Keratinocyte (primary cell): Measurements from ENCODE around the gene OXCT1. TPM values are rescaled to one million over a fixed set of nuclear protein-coding genes. Genes with fewer than 3 reads are reported as not detected.

Experiments
- DNase-seq: peaks from one replicate; pipeline ENCODE4 v3.0.0-alpha.2; 2011; ENCODE audit warnings: low read depth, missing footprints, low spot score
- FAIRE-seq: peaks from 2 replicates; lab custom pipeline; 2011; peaks lifted over from hg19 to GRCh38; lab: Jason Lieb, UNC
- H2AFZ ChIP-seq: 2 replicates; pipeline ENCODE4 v1.6.0; 2012; ENCODE audit warnings: low read length, control low read depth, inconsistent platforms; ENCODE audit not compliant: control insufficient read depth
- H3K27ac ChIP-seq: 2 replicates; pipeline ENCODE4 v1.5.1; 2011; ENCODE audit warnings: low read length; ENCODE audit not compliant: control insufficient read depth, insufficient read depth
- H3K27me3 ChIP-seq: 3 replicates; pipeline ENCODE4 v1.6.0; 2011; ENCODE audit warnings: low read length; ENCODE audit not compliant: control insufficient read depth, insufficient read depth; ENCODE audit errors: extremely low read depth
- H3K36me3 ChIP-seq, 2 experiments: 2 replicates in 1 of 2; 3 replicates in 1 of 2; pipeline ENCODE4 v1.5.1; 2011; ENCODE audit warnings: low read length in 2 of 2, mild to moderate bottlenecking in 1 of 2; ENCODE audit not compliant: control insufficient read depth in 2 of 2, insufficient read depth in 2 of 2; ENCODE audit errors: extremely low read depth in 1 of 2
- H3K4me1 ChIP-seq: 3 replicates; pipeline ENCODE4 v1.5.1; 2011; ENCODE audit warnings: low read length; ENCODE audit not compliant: control insufficient read depth, insufficient read depth; ENCODE audit errors: extremely low read depth
- H3K4me2 ChIP-seq: 3 replicates; pipeline ENCODE4 v1.6.0; 2011; ENCODE audit warnings: low read depth, low read length; ENCODE audit not compliant: control insufficient read depth, insufficient read depth; ENCODE audit errors: extremely low read depth
- H3K4me3 ChIP-seq, 3 experiments: fragments of 200-600 bp in 1 of 3; sonication (generic) in 1 of 3; 2 replicates in 2 of 3; 3 replicates in 1 of 3; pipeline ENCODE4 v1.5.1; 2011 to 2016; ENCODE audit warnings: low read length in 3 of 3, mild to moderate bottlenecking in 3 of 3, control low read depth in 2 of 3, inconsistent platforms in 1 of 3, low read depth in 1 of 3, mixed read lengths in 1 of 3, mixed run types in 1 of 3, moderate library complexity in 1 of 3; ENCODE audit not compliant: control insufficient read depth in 2 of 3, insufficient read depth in 2 of 3; ENCODE audit errors: extremely low read depth in 1 of 3
- H3K79me2 ChIP-seq: 2 replicates; pipeline ENCODE4 v1.6.0; 2012; ENCODE audit warnings: low read length; ENCODE audit not compliant: control insufficient read depth, insufficient read depth
- H3K9ac ChIP-seq: 3 replicates; pipeline ENCODE4 v1.6.0; 2011; ENCODE audit warnings: low read length; ENCODE audit not compliant: control insufficient read depth, insufficient read depth; ENCODE audit errors: extremely low read depth
- H3K9me1 ChIP-seq: 3 replicates; pipeline ENCODE4 v1.6.0; 2011; ENCODE audit warnings: low read length; ENCODE audit not compliant: control insufficient read depth, insufficient read depth; ENCODE audit errors: extremely low read depth
- H3K9me3 ChIP-seq: 2 replicates; pipeline ENCODE4 v1.5.1; 2012; ENCODE audit warnings: low read depth, low read length; ENCODE audit not compliant: control insufficient read depth
- H4K20me1 ChIP-seq: 3 replicates; pipeline ENCODE4 v1.6.0; 2011; ENCODE audit warnings: low read length; ENCODE audit not compliant: control insufficient read depth, insufficient read depth; ENCODE audit errors: extremely low read depth
- EZH2 ChIP-seq: IDR thresholded peaks from one replicate; pipeline ENCODE4 v1.6.1; 2012; ENCODE audit warnings: inconsistent platforms, mild to moderate bottlenecking, low read length, moderate library complexity
- dilution Hi-C: fragments of 300-500 bp; cut with MboI; formaldehyde crosslinking; loops from one replicate; pipeline ENCODE4 v1.7.0; 2020; ENCODE audit warnings: low sequenced_read_pairs; ENCODE audit not compliant: extremely low pct_ligation_motif_present
- polyA plus RNA-seq, 5 experiments: library from polyadenylated mRNA; depleted of rRNA in 3 of 5; stranded (reverse) in 3 of 5; stranded (forward) in 1 of 5; unstranded in 1 of 5; fragments of >200 nt; gene quantifications; 1 replicate in 1 of 5; 2 replicates in 3 of 5; 3 replicates in 1 of 5; pipeline versions ENCODE4 v1.2.1 to v1.2.3, GENCODE V29; 2011 to 2012; ENCODE audit warnings: missing spikeins in 2 of 5, low read depth in 1 of 5, low replicate concordance in 1 of 5
- TF ChIP-seq, protein P1 (sequence below), 3 experiments: IDR thresholded peaks in 1 of 3; conservative IDR thresholded peaks in 1 of 3; optimal IDR thresholded peaks in 1 of 3; 2 replicates in 2 of 3; 3 replicates in 1 of 3; pipeline versions ENCODE3 to v1.5.1; 2011; ENCODE audit warnings: low read length in 3 of 3, mild to moderate bottlenecking in 3 of 3, moderate library complexity in 2 of 3, control low read depth in 1 of 3, inconsistent platforms in 1 of 3; ENCODE audit not compliant: insufficient read depth in 2 of 3; ENCODE audit errors: extremely low read depth in 1 of 3

Gene OXCT1
- polyA plus RNA-seq, 1 donor (not counting 4 experiments of a cell fraction or from before 2014, with no cell fraction given) = 34.0 TPM

DNA sequence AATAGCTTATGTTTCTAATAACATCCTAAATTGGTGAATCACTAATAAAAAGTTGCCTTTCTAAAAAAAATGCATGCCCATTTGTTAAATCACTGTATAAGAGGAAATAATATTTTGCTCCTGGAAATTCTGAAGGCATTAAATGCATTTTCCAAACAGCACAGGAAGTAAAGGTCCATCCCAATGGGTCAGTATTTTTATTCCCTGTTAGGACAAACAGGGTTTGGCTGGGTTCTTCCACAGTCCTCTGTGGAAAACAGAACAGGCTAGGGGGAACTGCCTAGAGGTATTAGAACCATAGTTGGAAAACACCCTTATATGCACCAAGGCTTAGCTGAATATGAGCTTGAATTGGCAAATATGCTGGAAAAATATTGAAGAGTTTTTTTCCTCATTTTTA lies 85.2 kb downstream of the OXCT1 start:
- no peak overlapping the region for H3K9ac ChIP-seq
- H3K27ac ChIP-seq = no peak overlapping the region
- no peaks in the 10 kb centered on the region for H4K20me1 ChIP-seq
- no peak for FAIRE-seq
- no peaks in the 10 kb centered on the region for H3K79me2 ChIP-seq
- no peak overlapping the region for H2AFZ ChIP-seq
- TF ChIP-seq, protein P1, sequence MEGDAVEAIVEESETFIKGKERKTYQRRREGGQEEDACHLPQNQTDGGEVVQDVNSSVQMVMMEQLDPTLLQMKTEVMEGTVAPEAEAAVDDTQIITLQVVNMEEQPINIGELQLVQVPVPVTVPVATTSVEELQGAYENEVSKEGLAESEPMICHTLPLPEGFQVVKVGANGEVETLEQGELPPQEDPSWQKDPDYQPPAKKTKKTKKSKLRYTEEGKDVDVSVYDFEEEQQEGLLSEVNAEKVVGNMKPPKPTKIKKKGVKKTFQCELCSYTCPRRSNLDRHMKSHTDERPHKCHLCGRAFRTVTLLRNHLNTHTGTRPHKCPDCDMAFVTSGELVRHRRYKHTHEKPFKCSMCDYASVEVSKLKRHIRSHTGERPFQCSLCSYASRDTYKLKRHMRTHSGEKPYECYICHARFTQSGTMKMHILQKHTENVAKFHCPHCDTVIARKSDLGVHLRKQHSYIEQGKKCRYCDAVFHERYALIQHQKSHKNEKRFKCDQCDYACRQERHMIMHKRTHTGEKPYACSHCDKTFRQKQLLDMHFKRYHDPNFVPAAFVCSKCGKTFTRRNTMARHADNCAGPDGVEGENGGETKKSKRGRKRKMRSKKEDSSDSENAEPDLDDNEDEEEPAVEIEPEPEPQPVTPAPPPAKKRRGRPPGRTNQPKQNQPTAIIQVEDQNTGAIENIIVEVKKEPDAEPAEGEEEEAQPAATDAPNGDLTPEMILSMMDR (optimal IDR thresholded peaks at IDR 0.05 in 1 of 3, IDR thresholded peaks at IDR 0.05 in 1 of 3, conservative IDR thresholded peaks at IDR 0.05 in 1 of 3; ENCODE audit: extremely low read depth in 1 of 3, insufficient read depth in 2 of 3, low read length in 3 of 3) = no peak
- no peak for TF ChIP-seq EZH2
- no peak for DNase-seq
- dilution Hi-C loops = no loop called here
- H3K4me1 ChIP-seq = no peaks in the 10 kb centered on the region
- H3K36me3 ChIP-seq = peaks cover 0 to 2% of the 10 kb centered on the region in 2 experiments
- no peak overlapping the region for H3K4me2 ChIP-seq
- H3K27me3 ChIP-seq = no peaks in the 10 kb centered on the region
- no peaks in the 10 kb centered on the region for H3K9me1 ChIP-seq
- H3K4me3 ChIP-seq = no peak overlapping the region
- no peaks in the 10 kb centered on the region for H3K9me3 ChIP-seq

DNA sequence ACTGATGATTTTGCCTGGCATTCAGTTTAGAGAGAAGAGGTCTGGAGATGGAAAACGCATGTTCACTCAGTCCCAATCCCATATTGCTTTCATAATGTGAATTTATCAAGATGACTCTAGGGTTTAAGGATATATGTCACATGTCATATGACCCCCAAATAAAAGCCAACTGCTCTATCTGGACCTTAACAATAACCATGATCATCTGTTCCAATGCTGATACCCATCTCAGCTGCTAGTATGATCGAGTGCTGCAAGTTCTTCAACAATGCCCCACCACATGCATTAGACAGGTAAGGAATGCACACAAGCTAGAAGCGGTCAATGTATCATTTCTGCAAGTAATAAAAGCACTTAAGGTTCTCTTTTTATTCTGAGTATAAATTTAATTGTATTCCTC lies 91.8 kb downstream of the OXCT1 start:
- Histone ChIP-seq H3K27ac (no peak overlapping the region), H2AFZ (no peak overlapping the region), H3K4me3 (no peak overlapping the region), H3K27me3 (no peaks in the 10 kb centered on the region), H3K9me3 (no peaks in the 10 kb centered on the region), H3K4me1 (no peaks in the 10 kb centered on the region), H3K79me2 (no peaks in the 10 kb centered on the region), H4K20me1 (no peaks in the 10 kb centered on the region), H3K4me2 (no peak overlapping the region), H3K36me3 (no peaks in the 10 kb centered on the region), H3K9me1 (no peaks in the 10 kb centered on the region), H3K9ac (no peak overlapping the region)
- FAIRE-seq (no peak), DNase-seq (no peak)
- dilution Hi-C loops = no loop called here
- TF ChIP-seq, protein P1 (optimal IDR thresholded peaks at IDR 0.05 in 1 of 3, IDR thresholded peaks at IDR 0.05 in 1 of 3, conservative IDR thresholded peaks at IDR 0.05 in 1 of 3; ENCODE audit: extremely low read depth in 1 of 3, insufficient read depth in 2 of 3, low read length in 3 of 3) = no peak
- no peak for TF ChIP-seq EZH2
